HepG2 (cell line): ENCODE results near the gene DIAPH1. TPM values are rescaled to one million over a fixed set of nuclear protein-coding genes. Genes with fewer than 3 reads are reported as not detected.

Source experiments
- AGO2 ChIP-seq: fragments of 200-400 bp; formaldehyde crosslinking; optimal IDR thresholded peaks from 2 replicates; pipeline ENCODE3; 2017; ENCODE audit warnings: mild to moderate bottlenecking, low read depth, low read length, moderate library complexity
- CHD2 ChIP-seq: IDR thresholded peaks from 2 replicates; pipeline ENCODE4 v1.6.1; 2011; ENCODE audit warnings: low read depth, low read length, improper control_type of control experiment
- DMAP1 ChIP-seq: IDR thresholded peaks from 2 replicates; pipeline ENCODE4 v1.6.1; 2016
- GFI1 ChIP-seq: sonication (generic); formaldehyde crosslinking; IDR thresholded peaks from 2 replicates; pipeline ENCODE4 v1.5.0; 2020; ENCODE audit warnings: missing genetic modification reagents, mild to moderate bottlenecking, borderline replicate concordance
- HIVEP1 ChIP-seq: sonication (generic); formaldehyde crosslinking; IDR thresholded peaks from 2 replicates; pipeline ENCODE4 v1.4.0; 2020; ENCODE audit warnings: mild to moderate bottlenecking, missing genetic modification reagents
- NFATC3 ChIP-seq: sonication (generic); formaldehyde crosslinking; IDR thresholded peaks from 2 replicates; pipeline ENCODE4 v1.5.1; 2020; ENCODE audit warnings: mild to moderate bottlenecking, missing genetic modification reagents
- NFE2 ChIP-seq: sonication (generic); formaldehyde crosslinking; IDR thresholded peaks from 2 replicates; pipeline ENCODE4 v1.4.0; 2020; ENCODE audit warnings: missing genetic modification reagents
- RNF2 ChIP-seq: fragments of 450-650 bp; conservative IDR thresholded peaks from 2 replicates; pipeline ENCODE4 v1.6.1; 2016; ENCODE audit warnings: low read depth
- SMARCC2 ChIP-seq: fragments of 450-650 bp; IDR thresholded peaks from 2 replicates; pipeline ENCODE4 v1.6.1; 2017; ENCODE audit warnings: antibody characterized with exemption, mild to moderate bottlenecking
- WIZ ChIP-seq: sonication (generic); formaldehyde crosslinking; IDR thresholded peaks from 2 replicates; pipeline ENCODE4 v1.5.1; 2020; ENCODE audit warnings: mild to moderate bottlenecking, missing genetic modification reagents
- ZBTB20 ChIP-seq: sonication (generic); formaldehyde crosslinking; IDR thresholded peaks from 2 replicates; pipeline ENCODE4 v1.8.1; 2023; ENCODE audit warnings: missing genetic modification reagents, low read depth, mild to moderate bottlenecking, borderline replicate concordance
- ZNF335 ChIP-seq: sonication (generic); formaldehyde crosslinking; IDR thresholded peaks from 2 replicates; pipeline ENCODE4 v1.4.0; 2020; ENCODE audit warnings: missing genetic modification reagents
- ZNF790 ChIP-seq: sonication (generic); formaldehyde crosslinking; IDR thresholded peaks from 2 replicates; pipeline ENCODE4 v1.8.0; 2022; ENCODE audit warnings: missing genetic modification reagents, mild to moderate bottlenecking, borderline replicate concordance
- ZNF83 ChIP-seq: sonication (generic); formaldehyde crosslinking; IDR thresholded peaks from 2 replicates; pipeline ENCODE4 v1.4.0; 2020; ENCODE audit warnings: missing genetic modification reagents, mild to moderate bottlenecking, borderline replicate concordance
- ZSCAN30 ChIP-seq: sonication (generic); formaldehyde crosslinking; IDR thresholded peaks from 2 replicates; pipeline ENCODE4 v1.5.0; 2020; ENCODE audit warnings: mild to moderate bottlenecking, missing genetic modification reagents
- ZSCAN31 ChIP-seq: sonication (generic); formaldehyde crosslinking; IDR thresholded peaks from 2 replicates; pipeline ENCODE4 v1.5.0; 2020; ENCODE audit warnings: low read depth, mild to moderate bottlenecking, missing genetic modification reagents
- polyA plus RNA-seq, 8 experiments: library from polyadenylated mRNA; depleted of rRNA in 3 of 8; stranded (reverse) in 7 of 8; unstranded in 1 of 8; fragments of >200 nt; fragmentation: Illumina TruSeq in 4 of 8; extraction: Trizol in 4 of 8; gene quantifications; 2 replicates each; pipeline versions ENCODE4 v1.2.1 to v1.2.3, GENCODE V29; 2011 to 2016; ENCODE audit warnings: low read depth in 4 of 8, missing spikeins in 1 of 8, mixed read lengths in 1 of 8; ENCODE audit not compliant: insufficient read depth in 1 of 8
- total RNA-seq, 5 experiments: library from RNA; depleted of rRNA; stranded (reverse); fragments of >200 nt; fragmentation: Illumina TruSeq; extraction: Trizol; gene quantifications; 2 replicates each; pipeline ENCODE4 v1.2.3, GENCODE V29; 2016; ENCODE audit warnings: low read depth in 1 of 5
- TF ChIP-seq, protein P1 (sequence below): sonication (generic); formaldehyde crosslinking; IDR thresholded peaks from 2 replicates; pipeline ENCODE4 v1.8.1; 2023; ENCODE audit warnings: mild to moderate bottlenecking, missing genetic modification reagents
- TF ChIP-seq, protein P2 (sequence below): sonication (generic); formaldehyde crosslinking; IDR thresholded peaks from 2 replicates; pipeline ENCODE4 v1.5.0; 2020; ENCODE audit warnings: missing genetic modification reagents
- TF ChIP-seq, protein P3 (sequence below): sonication (generic); formaldehyde crosslinking; IDR thresholded peaks from 2 replicates; pipeline ENCODE4 v1.5.1; 2020; ENCODE audit warnings: missing genetic modification reagents, mild to moderate bottlenecking, borderline replicate concordance
- TF ChIP-seq, protein P4 (sequence below): sonication (generic); formaldehyde crosslinking; IDR thresholded peaks from 2 replicates; pipeline ENCODE4 v1.4.0; 2020; ENCODE audit warnings: missing genetic modification reagents

The DIAPH1 gene
- total and polyA plus RNA-seq, 2 of the 13 experiments (the other 11 are each of a cell fraction or from before 2014, with no cell fraction given), result 25.1 to 33.9 TPM

DNA sequence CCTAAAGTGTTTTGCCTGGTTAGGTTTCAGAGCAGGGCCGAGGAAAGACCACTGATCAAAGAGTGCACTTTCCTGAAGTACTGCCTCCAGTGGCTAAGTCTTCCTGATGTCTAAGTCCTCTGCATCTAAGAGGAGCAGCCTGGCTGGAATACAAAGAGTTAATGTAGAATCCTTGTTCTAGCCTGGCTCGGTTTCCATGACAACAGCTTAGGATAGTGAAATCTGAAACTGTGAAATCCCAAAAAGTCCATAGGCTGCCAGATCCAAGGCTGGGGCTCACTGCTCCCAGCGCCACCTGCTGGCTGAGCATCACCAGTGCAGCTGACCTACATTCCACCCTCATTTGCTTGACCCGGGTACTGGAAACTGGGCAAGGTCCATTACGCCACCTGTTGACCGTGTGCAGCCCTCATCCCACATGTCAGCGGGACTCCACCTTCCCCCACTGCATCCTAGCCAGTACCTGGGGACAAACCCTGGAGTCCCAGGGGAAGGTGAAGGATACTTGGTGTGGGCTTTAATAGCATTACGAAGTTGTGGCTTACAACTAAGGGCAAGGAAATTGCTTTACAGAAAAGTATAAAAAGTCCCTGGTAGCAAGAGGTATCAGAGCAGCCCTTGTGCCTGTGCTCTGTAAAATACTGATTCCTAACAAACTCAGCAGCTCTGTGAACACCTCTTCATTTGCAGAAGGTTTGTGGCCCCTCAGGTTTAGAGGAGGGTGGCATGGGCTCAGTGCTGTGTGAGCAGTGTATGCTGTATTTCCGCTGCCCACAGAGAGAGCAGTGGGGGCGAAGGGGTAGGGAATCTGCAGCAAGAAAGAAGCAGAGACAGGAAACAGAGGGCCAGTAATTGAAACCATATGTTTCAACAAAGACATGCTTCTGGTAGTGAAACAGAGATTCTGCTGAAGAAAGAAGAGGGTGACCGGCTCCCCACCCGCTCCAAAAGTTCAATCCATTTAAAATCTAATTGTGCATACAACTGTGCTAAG is 93.9 kb downstream of the DIAPH1 start (continued):
- TF ChIP-seq ZNF83 (CRISPR knock-in tag) (no peak), NFE2 (CRISPR knock-in tag) (no peak), HIVEP1 (CRISPR knock-in tag) (no peak), AGO2 (no peak), ZNF790 (no peak), SMARCC2 (no peak), GFI1 (CRISPR knock-in tag) (no peak), RNF2 (no peak), DMAP1 (CRISPR knock-in tag) (no peak), CHD2 (0 out of 2 replicates have a peak, but pooled peaks have one; percentile 16), ZNF335 (CRISPR knock-in tag) (no peak), ZSCAN30 (CRISPR knock-in tag) (no peak), ZBTB20 (CRISPR knock-in tag) (no peak), ZSCAN31 (CRISPR knock-in tag) (no peak), WIZ (CRISPR knock-in tag) (no peak), NFATC3 (CRISPR knock-in tag) (no peak)
- TF ChIP-seq, protein P1, sequence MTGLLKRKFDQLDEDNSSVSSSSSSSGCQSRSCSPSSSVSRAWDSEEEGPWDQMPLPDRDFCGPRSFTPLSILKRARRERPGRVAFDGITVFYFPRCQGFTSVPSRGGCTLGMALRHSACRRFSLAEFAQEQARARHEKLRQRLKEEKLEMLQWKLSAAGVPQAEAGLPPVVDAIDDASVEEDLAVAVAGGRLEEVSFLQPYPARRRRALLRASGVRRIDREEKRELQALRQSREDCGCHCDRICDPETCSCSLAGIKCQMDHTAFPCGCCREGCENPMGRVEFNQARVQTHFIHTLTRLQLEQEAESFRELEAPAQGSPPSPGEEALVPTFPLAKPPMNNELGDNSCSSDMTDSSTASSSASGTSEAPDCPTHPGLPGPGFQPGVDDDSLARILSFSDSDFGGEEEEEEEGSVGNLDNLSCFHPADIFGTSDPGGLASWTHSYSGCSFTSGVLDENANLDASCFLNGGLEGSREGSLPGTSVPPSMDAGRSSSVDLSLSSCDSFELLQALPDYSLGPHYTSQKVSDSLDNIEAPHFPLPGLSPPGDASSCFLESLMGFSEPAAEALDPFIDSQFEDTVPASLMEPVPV (CRISPR knock-in tag), result no peak
- TF ChIP-seq, protein P2, sequence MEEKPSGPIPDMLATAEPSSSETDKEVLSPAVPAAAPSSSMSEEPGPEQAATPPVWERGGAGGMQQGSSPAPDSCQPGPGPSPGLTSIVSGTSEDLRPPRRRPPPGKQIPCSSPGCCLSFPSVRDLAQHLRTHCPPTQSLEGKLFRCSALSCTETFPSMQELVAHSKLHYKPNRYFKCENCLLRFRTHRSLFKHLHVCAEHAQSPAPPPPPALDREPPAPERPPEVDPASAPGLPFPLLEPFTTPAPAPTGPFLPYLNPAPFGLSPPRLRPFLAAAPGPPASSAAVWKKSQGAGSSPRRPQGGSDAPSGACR, result peak; percentile 30; the same call in 1 of the 2 replicates
- TF ChIP-seq, protein P3, sequence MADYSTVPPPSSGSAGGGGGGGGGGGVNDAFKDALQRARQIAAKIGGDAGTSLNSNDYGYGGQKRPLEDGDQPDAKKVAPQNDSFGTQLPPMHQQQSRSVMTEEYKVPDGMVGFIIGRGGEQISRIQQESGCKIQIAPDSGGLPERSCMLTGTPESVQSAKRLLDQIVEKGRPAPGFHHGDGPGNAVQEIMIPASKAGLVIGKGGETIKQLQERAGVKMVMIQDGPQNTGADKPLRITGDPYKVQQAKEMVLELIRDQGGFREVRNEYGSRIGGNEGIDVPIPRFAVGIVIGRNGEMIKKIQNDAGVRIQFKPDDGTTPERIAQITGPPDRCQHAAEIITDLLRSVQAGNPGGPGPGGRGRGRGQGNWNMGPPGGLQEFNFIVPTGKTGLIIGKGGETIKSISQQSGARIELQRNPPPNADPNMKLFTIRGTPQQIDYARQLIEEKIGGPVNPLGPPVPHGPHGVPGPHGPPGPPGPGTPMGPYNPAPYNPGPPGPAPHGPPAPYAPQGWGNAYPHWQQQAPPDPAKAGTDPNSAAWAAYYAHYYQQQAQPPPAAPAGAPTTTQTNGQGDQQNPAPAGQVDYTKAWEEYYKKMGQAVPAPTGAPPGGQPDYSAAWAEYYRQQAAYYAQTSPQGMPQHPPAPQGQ (CRISPR knock-in tag), result no peak
- TF ChIP-seq, protein P4, sequence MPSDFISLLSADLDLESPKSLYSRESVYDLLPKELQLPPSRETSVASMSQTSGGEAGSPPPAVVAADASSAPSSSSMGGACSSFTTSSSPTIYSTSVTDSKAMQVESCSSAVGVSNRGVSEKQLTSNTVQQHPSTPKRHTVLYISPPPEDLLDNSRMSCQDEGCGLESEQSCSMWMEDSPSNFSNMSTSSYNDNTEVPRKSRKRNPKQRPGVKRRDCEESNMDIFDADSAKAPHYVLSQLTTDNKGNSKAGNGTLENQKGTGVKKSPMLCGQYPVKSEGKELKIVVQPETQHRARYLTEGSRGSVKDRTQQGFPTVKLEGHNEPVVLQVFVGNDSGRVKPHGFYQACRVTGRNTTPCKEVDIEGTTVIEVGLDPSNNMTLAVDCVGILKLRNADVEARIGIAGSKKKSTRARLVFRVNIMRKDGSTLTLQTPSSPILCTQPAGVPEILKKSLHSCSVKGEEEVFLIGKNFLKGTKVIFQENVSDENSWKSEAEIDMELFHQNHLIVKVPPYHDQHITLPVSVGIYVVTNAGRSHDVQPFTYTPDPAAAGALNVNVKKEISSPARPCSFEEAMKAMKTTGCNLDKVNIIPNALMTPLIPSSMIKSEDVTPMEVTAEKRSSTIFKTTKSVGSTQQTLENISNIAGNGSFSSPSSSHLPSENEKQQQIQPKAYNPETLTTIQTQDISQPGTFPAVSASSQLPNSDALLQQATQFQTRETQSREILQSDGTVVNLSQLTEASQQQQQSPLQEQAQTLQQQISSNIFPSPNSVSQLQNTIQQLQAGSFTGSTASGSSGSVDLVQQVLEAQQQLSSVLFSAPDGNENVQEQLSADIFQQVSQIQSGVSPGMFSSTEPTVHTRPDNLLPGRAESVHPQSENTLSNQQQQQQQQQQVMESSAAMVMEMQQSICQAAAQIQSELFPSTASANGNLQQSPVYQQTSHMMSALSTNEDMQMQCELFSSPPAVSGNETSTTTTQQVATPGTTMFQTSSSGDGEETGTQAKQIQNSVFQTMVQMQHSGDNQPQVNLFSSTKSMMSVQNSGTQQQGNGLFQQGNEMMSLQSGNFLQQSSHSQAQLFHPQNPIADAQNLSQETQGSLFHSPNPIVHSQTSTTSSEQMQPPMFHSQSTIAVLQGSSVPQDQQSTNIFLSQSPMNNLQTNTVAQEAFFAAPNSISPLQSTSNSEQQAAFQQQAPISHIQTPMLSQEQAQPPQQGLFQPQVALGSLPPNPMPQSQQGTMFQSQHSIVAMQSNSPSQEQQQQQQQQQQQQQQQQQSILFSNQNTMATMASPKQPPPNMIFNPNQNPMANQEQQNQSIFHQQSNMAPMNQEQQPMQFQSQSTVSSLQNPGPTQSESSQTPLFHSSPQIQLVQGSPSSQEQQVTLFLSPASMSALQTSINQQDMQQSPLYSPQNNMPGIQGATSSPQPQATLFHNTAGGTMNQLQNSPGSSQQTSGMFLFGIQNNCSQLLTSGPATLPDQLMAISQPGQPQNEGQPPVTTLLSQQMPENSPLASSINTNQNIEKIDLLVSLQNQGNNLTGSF (CRISPR knock-in tag), result no peak
